Activated naive CD4-positive, alpha-beta T cell treated with Interleukin-2 at 50 U/mL for 16 hours (primary cell): ENCODE measurements around the gene DAB2IP.

ENCODE experiments used
- DNase-seq: peaks from one replicate; pipeline ENCODE4 v3.0.0-alpha.2; 2020

The DAB2IP gene

GRCh38 chr9:121748727-121749423, 97.4 kb downstream of the DAB2IP start:
- no peak for DNase-seq

GRCh38 chr9:121749614-121750013, 98.2 kb downstream of the DAB2IP start:
- DNase-seq: no peak

- no peak for DNase-seq
These were observed 98.9 kb downstream of the DAB2IP start for GRCh38 chr9:121750259-121750714.

DNA sequence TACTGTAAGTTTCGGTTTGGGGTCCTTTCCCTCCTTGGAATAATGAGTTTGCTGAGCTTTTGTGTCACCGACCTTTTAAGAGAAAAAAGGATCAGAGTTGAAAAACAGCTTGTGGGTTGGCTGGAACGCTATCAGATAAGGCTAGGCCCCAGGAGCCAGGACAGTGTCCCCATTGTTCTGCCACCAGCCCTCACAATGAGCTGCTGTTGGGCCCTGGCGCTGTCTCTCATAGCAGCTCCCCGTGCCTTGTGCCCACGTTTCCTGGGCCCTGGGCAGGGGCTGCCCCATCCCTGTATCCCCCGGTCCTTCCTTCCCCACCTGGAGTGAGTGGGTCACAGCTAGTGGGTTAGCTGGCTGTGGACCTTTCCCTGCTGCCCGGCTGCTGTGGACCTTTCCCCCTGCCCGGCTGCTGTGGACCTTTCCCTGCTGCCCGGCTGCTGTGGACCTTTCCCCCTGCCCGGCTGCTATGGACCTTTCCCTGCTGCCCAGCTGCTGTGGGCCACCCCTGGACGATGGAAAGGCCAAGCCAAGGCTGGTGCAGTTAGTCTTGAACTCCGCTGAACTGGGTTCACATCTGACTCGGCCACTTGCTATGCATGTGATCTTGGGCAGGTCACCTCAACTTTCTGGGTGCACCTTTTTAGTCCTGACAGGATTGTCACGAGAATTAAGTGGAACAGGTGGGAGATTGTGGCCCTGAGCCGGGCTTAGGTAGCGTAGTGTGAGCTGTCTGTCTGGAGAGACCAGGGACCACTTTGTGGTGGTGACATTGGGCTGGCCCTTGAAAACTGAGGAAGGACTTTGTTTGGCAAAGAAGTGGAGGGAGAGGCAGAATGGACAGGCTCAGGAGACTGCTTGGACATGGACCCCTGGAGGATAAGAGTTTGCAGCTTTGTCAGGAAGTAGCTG, 99.5 kb downstream of the DAB2IP start:
- DNase-seq: no peak

DNA sequence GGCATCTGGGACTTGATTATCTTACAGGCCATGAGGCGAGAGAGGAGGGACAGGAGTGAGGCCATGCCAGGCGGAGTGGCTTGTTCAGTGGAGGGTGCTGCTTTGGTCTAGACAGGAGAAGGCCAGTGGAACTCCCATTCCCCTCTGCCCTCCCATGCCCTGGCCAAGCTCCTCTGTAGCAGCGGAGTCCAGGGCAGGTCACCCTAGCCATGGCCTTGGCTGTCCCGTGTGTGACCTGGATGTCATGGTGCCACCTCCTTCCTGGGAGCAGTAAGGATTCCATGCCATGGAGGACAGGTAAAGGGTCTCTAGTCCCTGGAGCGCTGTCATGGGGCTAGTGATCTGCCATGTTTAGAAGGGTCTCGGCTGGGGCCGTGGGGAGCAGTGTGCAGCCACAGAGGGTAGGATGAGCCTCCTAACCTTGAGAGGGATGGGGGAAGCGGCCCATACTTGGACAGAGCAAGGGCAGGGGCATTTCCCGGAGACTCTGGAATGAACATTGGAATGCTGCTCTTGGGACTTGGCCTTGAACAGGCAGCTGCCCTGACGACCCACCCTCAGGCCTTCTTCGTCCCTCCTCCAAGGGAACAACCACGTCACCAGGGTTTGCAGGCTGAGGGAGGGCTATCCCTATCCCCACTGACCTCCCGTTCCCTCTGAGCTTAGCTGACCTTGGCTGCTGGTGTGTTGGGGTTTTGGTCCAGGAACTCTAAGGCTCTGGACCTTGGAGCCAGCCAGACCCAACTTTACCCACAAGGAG, 100.4 kb downstream of the DAB2IP start:
- DNase-seq: no peak

DNA sequence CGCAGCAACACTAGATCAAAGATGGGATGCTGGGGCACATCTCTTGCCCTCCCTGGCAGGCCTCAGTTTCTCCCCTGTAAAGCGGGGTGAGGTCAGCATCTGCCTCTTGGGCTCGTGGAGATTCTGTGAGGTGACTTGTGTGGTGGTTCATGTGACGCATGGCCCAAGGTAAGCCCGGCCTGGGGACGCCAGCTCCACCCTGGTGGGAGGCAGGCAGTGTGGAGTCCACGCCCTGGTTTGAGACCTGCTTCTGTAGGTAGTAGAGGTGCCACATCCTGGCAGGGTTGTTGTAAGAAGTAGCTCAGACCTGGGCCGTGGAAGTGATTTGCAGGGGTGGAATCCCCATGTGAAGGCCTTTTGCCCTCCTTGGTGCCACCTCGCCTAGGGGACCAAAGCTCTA, 101.5 kb downstream of the DAB2IP start:
- no peak for DNase-seq

DNA sequence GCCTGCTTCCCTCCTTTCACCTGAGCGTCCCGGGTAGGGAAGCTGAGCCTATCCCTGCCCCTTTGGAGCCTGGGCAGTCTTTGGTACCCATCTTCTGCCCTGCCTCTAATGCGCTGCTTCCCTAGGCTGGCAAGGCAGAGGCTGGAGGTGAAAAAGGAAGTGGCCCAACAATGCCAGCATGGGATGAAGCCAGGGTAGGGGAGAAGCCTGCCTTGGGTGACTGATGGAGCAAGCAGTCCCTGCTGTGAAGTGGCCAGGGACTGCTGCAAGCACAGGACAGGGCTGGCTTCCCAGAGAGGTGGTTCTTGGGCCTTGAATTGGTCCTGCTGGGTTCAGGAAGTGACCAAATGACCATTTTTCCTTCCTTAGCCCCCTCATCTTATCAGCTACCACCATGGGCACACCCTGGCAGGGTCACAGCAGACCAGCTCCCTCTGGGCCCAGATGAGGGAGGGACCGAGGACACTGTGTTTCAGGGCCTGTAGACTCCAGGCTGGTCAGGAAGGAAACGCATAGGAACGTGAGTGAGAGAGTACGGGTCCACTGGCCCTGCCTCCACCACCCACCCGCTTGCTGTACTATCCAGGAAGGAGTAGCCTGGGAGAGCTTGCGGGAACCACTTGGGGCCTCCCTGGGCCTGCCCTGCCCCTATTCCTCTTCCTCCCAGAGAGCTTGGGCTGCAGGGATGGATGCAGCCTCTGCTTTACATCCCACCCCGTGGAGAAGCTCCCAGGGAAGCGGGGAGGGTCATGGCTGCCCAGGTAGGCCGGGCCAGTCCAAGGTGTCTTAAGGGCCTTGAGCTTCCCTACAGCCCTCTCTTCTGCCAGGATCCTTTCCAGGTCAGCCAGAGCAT, 102.6 kb downstream of the DAB2IP start:
- no peak for DNase-seq

GRCh38 chr9:121754655-121755436, 103.4 kb downstream of the DAB2IP start:
- DNase-seq: no peak

GRCh38 chr9:121755581-121755980, 104.1 kb downstream of the DAB2IP start:
- DNase-seq: no peak

DNA sequence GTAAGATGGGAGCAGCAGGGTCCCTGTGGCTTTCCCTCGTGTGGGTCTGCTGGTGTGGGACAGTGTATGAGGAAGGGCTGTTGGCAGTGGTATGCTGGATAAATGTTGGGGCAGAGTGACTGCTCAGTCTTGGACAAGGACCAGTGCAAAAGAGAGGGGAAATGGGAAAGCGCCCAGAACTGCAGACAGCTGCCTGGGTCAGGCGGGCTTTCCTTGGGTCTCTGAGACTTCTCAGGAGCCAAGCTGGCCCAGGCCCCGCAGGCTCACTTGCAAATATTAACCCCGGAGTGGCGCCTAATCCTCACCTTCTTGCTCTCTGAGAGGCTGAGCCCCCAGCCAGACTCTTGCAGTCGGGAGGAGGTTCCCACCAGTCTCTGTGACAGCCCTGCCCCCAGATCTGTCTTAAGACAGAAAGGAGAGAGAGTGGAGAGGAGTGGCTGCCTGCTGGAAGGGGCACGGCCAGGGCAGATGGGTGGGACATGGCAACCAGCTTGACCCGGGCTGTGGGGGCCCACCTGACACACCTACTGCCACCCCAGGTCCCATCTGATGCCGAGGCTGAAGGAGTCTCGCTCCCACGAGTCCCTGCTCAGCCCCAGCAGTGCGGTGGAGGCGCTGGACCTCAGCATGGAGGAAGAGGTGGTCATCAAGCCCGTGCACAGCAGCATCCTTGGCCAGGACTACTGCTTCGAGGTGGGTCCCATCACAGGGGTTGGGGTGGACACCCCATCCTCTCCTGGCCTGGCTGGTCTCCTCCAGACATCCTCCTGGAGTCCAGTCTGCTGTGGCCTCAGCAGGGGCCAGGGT, 105.2 kb downstream of the DAB2IP start:
- no peak for DNase-seq

GRCh38 chr9:121757281-121757585, 105.8 kb downstream of the DAB2IP start:
- no peak for DNase-seq

DNA sequence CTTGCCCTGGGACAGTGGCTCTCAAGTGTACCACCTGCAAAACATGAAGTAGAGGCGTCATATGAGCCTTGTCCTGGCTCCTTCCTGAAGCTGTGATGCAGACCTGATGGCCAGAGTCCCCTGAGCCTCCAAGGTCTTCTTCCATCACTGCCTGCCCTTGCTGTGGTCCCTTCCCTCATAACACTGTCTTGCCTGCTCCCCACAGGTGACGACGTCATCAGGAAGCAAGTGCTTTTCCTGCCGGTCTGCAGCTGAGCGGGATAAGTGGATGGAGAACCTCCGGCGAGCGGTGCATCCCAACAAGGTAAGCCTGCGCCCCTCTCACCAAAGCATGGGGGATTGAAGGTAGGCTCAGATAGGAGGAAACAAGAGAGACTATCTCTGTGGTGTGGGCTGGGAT, 107.3 kb downstream of the DAB2IP start:
- DNase-seq: no peak

GRCh38 chr9:121759996-121760395, 108.6 kb downstream of the DAB2IP start:
- no peak for DNase-seq

GRCh38 chr9:121760571-121760970, 109.1 kb downstream of the DAB2IP start:
- no peak for DNase-seq

DNA sequence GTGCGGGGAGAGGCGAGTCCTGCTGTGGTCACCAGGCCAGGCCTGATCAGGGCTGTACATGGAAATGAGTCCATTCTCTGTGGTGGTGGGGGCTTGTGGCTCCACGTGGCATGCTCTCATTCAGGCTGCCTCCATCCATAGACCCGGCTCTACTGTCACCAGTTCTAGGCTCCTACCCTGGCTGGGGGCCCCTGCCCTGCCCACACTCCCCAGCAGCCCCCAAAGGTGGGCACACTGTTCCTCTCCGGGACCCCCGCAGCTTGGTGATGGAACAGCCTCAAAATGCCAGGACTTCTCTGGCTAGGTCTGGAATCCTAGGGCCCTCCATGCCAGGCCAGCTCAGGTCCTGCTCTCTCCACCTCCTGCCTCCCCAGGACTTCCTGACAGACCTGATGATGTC, 111.7 kb downstream of the DAB2IP start:
- DNase-seq: no peak

DNA sequence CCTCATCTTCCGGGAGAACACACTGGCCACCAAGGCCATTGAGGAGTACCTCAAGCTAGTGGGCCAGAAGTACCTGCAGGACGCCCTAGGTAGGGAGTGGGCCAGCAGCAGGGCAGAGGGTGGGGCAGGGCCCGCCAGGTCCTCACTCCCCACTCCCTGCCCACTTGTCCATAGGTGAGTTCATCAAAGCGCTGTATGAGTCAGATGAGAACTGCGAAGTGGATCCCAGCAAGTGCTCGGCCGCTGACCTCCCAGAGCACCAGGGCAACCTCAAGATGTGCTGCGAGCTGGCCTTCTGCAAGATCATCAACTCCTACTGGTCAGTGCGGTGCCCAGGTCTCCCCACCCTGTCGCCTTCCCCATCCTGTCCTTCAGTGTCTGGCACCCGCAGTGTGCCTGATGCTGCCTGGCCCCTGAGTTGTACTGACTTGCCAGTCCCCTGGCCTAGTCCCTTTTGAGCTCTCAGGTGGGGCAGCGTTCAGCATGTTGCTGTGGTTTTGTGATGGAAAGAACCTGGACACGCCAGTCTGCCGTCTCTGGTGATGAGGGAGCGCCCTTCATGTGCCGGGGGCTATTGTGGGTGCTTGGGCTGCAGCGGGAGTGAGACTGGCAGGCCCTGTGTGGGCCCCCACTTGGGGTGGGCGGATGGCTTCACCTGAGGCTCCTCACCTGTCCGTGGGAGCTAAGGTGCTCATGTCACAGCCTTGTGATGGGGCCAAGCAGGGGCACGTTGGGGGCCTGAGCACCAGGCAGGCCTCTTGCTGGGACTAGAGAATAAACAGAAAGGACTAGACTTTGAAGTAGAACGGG, 112.3 kb downstream of the DAB2IP start:
- no peak for DNase-seq

DNA sequence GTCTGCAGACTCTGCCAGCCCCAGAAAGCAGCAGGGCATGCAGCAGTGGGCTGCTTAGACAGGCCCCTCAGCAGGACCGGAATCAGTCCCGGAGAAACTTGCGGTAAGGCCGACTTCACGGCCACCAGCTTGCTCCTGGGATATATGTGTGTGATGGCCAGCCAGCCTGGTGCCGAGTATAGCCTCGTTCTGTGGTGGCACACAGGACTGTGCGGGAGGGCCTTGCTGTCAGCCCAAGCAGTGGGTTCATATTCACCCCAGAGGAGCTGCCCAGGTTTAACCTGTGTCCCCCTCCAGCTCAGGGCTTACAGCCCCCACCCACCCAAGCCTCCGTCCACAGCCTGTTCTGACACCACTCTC, 112.9 kb downstream of the DAB2IP start:
- DNase-seq: no peak

DNA sequence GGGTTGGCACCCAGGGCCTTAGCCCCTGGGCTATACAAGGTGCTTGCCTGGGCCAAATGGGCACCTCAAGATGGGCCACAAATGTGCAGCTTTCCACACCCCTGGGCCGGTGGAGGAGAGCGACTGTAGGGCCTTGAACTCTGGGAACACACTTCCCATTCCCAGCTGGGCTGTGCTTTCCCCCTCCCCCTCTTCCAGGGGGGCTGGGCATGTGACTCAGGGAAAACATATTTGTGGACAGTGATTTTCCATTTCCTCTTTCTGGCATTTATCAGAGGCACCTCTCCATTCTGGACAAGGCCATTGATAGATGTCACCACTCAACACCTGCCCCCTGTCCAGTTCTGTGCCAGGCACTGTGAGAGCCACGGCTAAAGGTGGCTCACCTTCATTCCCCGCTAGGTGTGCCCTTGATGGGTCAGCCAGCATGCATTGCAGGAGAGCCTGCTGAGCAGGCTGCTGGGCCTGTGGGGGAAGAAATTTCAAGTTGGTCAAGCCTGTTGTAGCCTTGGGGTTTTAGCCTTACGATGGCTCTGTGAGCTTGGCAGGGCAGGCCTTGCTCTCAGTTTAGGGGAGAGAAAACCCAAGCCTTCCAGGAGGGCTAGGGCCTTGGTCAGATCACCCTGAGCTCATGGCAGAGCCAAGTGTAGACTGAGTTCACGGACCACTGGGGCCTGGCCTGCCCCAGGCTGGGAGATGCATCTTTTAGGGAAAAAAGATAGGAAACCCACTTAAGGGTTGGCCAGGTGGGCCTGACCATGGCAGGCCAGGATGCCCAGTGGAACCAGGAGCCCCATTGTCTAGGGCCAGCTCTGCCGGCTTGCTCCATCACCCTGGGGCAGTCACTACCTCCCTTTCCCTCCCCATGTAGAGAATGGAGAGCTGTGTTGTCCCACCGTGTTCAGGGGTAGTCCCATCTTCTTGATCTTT, 113.9 kb downstream of the DAB2IP start:
- no peak for DNase-seq
